ENCODE data around the gene PLCG2. TPM values are rescaled to one million over a fixed set of nuclear protein-coding genes. Genes with fewer than 3 reads are reported as not detected.
"Not testable (repeated sequence)": the region's sequence is repeated elsewhere in the genome, so short reads cannot be mapped to it uniquely, and the experiment has no call there.

PLCG2 gene
- total and polyA plus RNA-seq, 2 experiments from 2014 or later, result 0.39 TPM; not detected in 1

GRCh38 chr16:81932668-81933067, 153.6 kb downstream of the PLCG2 start:
- no peaks in the 10 kb centered on the region for H3F3A ChIP-seq (ENCODE audit: insufficient read depth)
- H3K79me2 ChIP-seq (ENCODE audit: insufficient read depth), result no peaks in the 10 kb centered on the region
- H4K20me1 ChIP-seq (ENCODE audit: insufficient read depth), result no peaks in the 10 kb centered on the region
- H3K4me1 ChIP-seq (ENCODE audit: insufficient read depth), result no peaks in the 10 kb centered on the region
- H3K27ac ChIP-seq, result no peak overlapping the region
- peaks cover 10% of the 10 kb centered on the region; the same call in 1 of the 2 replicates for H3K27me3 ChIP-seq (replicated peaks; ENCODE audit: insufficient read depth)
- H2AFZ ChIP-seq, result no peak overlapping the region
- H3K4me3 ChIP-seq, result no peak overlapping the region
- 51 to 62% methylated on average over 4 of the region's 4 CpGs for WGBS, 2 experiments (ENCODE audit: low coverage in 1 of 2, low lambda C conversion rate in 2 of 2, missing lambda C conversion rate in 2 of 2)
- no peaks in the 10 kb centered on the region for H3K9me2 ChIP-seq (ENCODE audit: insufficient read depth)
- no peaks in the 10 kb centered on the region for H3K36me3 ChIP-seq (ENCODE audit: low read depth)
- in situ Hi-C loops (cut with MboI), result loop anchor here (25.0 kb wide), 1 partner anchor 305 kb away; no protein-coding TSS in a partner anchor
- no peak for DNase-seq
- H3K4me2 ChIP-seq (ENCODE audit: unreplicated experiment), result no peak overlapping the region
- TF ChIP-seq EZH2 (IDR thresholded peaks at IDR 0.05; ENCODE audit: insufficient read depth, poor library complexity, severe bottlenecking), result no peak
- TF ChIP-seq EZH2phosphoT487 (IDR thresholded peaks at IDR 0.05; ENCODE audit: insufficient read depth, low read depth), result no peak
- no peak overlapping the region for H3K9ac ChIP-seq
- H3K9me3 ChIP-seq (ENCODE audit: low read depth), result no peaks in the 10 kb centered on the region

- H4K20me1 ChIP-seq (ENCODE audit: insufficient read depth), result no peaks in the 10 kb centered on the region
- no peaks in the 10 kb centered on the region for H3F3A ChIP-seq (ENCODE audit: insufficient read depth)
- H3K9me3 ChIP-seq (ENCODE audit: low read depth), result no peaks in the 10 kb centered on the region
- 53 to 67% methylated on average over 3 of the region's 3 CpGs for WGBS, 2 experiments (ENCODE audit: low coverage in 1 of 2, low lambda C conversion rate in 2 of 2, missing lambda C conversion rate in 2 of 2)
- H3K79me2 ChIP-seq (ENCODE audit: insufficient read depth), result no peaks in the 10 kb centered on the region
- H3K4me1 ChIP-seq (ENCODE audit: insufficient read depth), result no peaks in the 10 kb centered on the region
- no peak for DNase-seq
- H3K9me2 ChIP-seq (ENCODE audit: insufficient read depth), result no peaks in the 10 kb centered on the region
- H3K27ac ChIP-seq, result no peak overlapping the region
- H3K36me3 ChIP-seq (ENCODE audit: low read depth), result no peaks in the 10 kb centered on the region
- no peak overlapping the region for H3K4me3 ChIP-seq
- H3K4me2 ChIP-seq (ENCODE audit: unreplicated experiment), result no peak overlapping the region
- in situ Hi-C loops (cut with MboI), result loop anchor here (25.0 kb wide), 1 partner anchor 304 kb away; no protein-coding TSS in a partner anchor
- peaks cover 10% of the 10 kb centered on the region; the same call in 1 of the 2 replicates for H3K27me3 ChIP-seq (replicated peaks; ENCODE audit: insufficient read depth)
- TF ChIP-seq EZH2 (IDR thresholded peaks at IDR 0.05; ENCODE audit: insufficient read depth, poor library complexity, severe bottlenecking), result no peak
- TF ChIP-seq EZH2phosphoT487 (IDR thresholded peaks at IDR 0.05; ENCODE audit: insufficient read depth, low read depth), result no peak
- no peak overlapping the region for H3K9ac ChIP-seq
- H2AFZ ChIP-seq, result no peak overlapping the region
These were observed 154.3 kb downstream of the PLCG2 start for GRCh38 chr16:81933361-81933760.

- H3K9me3 ChIP-seq (ENCODE audit: low read depth); H3K4me2 ChIP-seq (ENCODE audit: unreplicated experiment); H3K9me2 ChIP-seq (ENCODE audit: insufficient read depth); H3K27ac ChIP-seq; H2AFZ ChIP-seq; H3F3A ChIP-seq (ENCODE audit: insufficient read depth); H3K4me3 ChIP-seq; H3K79me2 ChIP-seq (ENCODE audit: insufficient read depth); H3K9ac ChIP-seq; DNase-seq; H3K36me3 ChIP-seq (ENCODE audit: low read depth); H4K20me1 ChIP-seq (ENCODE audit: insufficient read depth); H3K4me1 ChIP-seq (ENCODE audit: insufficient read depth): not testable (repeated sequence)
- in situ Hi-C loops (cut with MboI), result loop anchor here (25.0 kb wide), 1 partner anchor 303 kb away; no protein-coding TSS in a partner anchor
- peaks cover 10% of the 10 kb centered on the region; the same call in 1 of the 2 replicates for H3K27me3 ChIP-seq (replicated peaks; ENCODE audit: insufficient read depth)
- 72 to 80% methylated on average over 6 of the region's 6 CpGs for WGBS, 2 experiments (ENCODE audit: low coverage in 1 of 2, low lambda C conversion rate in 2 of 2, missing lambda C conversion rate in 2 of 2)
These were observed 155.6 kb downstream of the PLCG2 start for GRCh38 chr16:81934711-81935110.

GRCh38 chr16:81936209-81937000, 157.3 kb downstream of the PLCG2 start:
- no peaks in the 10 kb centered on the region for H3K36me3 ChIP-seq (ENCODE audit: low read depth)
- H3K4me3 ChIP-seq, result no peak overlapping the region
- H3K27ac ChIP-seq, result no peak overlapping the region
- WGBS, 2 experiments (ENCODE audit: low coverage in 1 of 2, low lambda C conversion rate in 2 of 2, missing lambda C conversion rate in 2 of 2), result 79 to 80% methylated on average over 23 of the region's 23 CpGs
- no peaks in the 10 kb centered on the region for H3K9me3 ChIP-seq (ENCODE audit: low read depth)
- in situ Hi-C loops (cut with MboI), result loop anchor here (25.0 kb wide), 1 partner anchor 301 kb away; no protein-coding TSS in a partner anchor
- no peak overlapping the region for H3K4me2 ChIP-seq (ENCODE audit: unreplicated experiment)
- no peaks in the 10 kb centered on the region for H3K79me2 ChIP-seq (ENCODE audit: insufficient read depth)
- H3K9ac ChIP-seq, result no peak overlapping the region
- no peaks in the 10 kb centered on the region for H4K20me1 ChIP-seq (ENCODE audit: insufficient read depth)
- H3F3A ChIP-seq (ENCODE audit: insufficient read depth), result peaks cover 6% of the 10 kb centered on the region; the same call in 1 of the 2 replicates
- peaks cover 9% of the 10 kb centered on the region for H3K4me1 ChIP-seq (ENCODE audit: insufficient read depth)
- DNase-seq, result no peak
- no peak overlapping the region for H2AFZ ChIP-seq
- H3K27me3 ChIP-seq (replicated peaks; ENCODE audit: insufficient read depth), result 0 out of 2 replicates have a peak, but pooled peaks cover 6% of the 10 kb centered on the region
- H3K9me2 ChIP-seq (ENCODE audit: insufficient read depth), result no peaks in the 10 kb centered on the region
- TF ChIP-seq EZH2 (IDR thresholded peaks at IDR 0.05; ENCODE audit: insufficient read depth, poor library complexity, severe bottlenecking) (no peak), EZH2phosphoT487 (IDR thresholded peaks at IDR 0.05; ENCODE audit: insufficient read depth, low read depth) (no peak)

All from GM23248 (cell line).